T1000 (cell line): ENCODE results near the gene LRRC43.
"Not testable (repeated sequence)": the region's sequence is repeated elsewhere in the genome, so short reads cannot be mapped to it uniquely, and the experiment has no call there.

ENCODE experiments used
- DNase-seq: peaks from one replicate; lab custom pipeline; 2025; ENCODE audit warnings: mixed read lengths; lab: John Stamatoyannopoulos, UW

Gene LRRC43

DNA sequence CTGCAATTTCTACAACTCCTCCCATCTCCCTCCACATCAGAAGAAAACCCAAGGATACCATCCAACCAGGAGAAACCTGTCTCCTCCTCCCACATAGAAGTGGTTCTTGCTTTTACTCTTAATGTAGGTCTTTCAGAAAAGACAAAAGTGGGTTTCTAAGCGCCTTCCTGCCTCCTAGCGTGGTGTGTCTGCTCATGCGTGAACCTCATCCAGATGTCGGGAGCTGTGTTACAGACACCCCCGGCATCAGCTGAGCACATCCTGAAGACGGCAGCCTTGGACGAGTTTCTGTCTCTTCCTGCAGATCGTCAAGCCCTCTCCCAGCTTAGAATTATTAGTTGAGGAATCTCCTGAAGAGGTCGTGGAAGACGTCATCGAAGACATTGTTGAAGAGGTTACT is 9.5 kb downstream of the LRRC43 start:
- no peak for DNase-seq

DNA sequence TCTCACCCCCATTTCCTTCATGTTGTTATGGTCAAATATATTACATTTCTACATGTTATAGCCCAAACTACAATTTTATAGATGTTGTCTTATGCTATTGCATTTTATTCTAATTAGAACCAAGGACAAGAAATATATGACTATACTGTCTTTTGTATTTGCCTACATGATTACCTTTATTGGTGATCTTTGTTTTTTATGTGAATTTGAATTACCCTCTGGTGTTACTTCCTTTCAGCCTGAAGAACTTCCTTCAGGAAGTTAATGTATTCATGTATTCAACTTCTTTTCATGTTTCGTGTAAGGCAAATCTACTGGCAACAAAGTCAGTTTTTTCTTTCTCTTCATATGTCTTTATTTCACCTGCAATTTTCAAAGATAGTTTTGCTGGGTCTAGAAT is 11.9 kb downstream of the LRRC43 start:
- DNase-seq: no peak

DNA sequence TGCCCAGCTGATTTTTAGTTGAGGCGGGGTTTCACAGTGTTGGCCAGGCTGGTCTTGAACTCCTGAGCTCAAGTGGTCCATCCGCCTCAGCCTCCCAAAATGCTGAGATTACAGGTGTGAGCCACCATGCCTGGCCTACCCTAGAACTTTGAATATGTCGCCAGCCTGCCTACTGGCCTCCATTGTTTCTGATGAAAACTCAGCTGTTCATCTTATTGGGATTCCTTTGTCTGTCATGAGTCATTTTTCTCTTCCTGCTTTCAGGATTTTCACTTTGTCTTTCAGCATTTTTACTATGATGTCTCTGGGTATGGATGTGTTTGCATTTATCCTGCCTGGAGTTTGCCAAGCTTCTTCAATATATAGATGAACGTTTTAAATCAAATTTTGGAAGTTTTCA is 12.5 kb downstream of the LRRC43 start:
- no peak for DNase-seq

DNA sequence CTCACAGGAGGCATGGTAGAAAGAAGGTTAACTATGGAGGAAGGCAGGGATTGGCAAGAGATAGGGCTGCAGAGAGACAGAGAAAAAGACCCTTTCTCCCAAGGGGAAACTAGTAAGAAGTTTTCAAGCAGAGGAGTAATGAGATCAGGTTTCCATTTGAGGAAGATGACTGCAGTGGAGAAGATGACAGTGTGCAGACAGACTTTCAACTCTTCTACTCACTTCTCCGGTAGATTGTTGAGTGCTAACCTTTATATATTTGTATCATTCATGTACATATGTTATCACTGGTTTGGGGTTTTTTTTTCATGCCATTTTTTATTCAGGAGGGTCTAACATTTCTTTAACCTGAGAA is 14.7 kb downstream of the LRRC43 start:
- no peak for DNase-seq

DNA sequence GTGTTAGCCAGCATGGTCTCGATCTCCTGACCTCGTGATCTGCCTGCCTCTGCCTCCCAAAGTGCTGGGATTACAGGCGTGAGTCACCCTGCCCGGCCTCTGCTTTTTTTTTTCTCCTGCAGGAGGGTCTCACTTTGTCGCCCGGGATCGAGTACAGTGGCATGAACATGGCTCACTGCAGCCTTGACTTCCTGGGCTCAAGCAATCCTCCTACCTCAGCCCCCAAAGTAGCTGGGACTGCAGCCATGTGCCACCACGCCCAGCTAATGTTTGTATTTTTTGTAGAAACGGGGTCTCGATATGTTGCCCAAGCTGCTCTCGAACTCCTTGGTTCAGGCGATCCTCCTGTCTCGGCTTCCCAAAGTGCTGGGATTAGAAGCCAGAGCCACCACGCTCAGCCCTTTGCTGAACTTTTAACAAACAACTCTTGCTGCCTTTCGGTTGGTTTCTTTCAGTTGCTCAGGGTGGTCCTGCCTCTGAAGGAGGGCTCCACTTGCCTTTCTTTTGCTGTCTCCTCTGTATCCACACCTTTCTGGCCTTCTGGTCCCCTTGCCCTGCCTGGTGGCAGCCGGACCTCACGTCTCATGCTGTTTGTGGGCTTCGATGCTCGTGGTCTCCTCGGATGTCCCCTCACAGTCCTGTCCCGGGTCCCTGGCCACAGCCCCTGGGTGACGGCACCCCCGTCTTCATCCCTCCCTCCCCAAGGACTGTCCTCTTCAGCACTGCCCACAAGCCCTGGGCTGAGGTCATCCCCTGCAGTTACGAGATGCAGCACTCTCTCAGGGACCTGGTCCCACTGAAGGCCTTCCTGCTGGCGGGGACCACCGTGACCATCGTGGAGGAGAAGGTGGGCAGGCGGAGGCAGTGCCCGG is 16.8 kb downstream of the LRRC43 start:
- DNase-seq: no peak

DNA sequence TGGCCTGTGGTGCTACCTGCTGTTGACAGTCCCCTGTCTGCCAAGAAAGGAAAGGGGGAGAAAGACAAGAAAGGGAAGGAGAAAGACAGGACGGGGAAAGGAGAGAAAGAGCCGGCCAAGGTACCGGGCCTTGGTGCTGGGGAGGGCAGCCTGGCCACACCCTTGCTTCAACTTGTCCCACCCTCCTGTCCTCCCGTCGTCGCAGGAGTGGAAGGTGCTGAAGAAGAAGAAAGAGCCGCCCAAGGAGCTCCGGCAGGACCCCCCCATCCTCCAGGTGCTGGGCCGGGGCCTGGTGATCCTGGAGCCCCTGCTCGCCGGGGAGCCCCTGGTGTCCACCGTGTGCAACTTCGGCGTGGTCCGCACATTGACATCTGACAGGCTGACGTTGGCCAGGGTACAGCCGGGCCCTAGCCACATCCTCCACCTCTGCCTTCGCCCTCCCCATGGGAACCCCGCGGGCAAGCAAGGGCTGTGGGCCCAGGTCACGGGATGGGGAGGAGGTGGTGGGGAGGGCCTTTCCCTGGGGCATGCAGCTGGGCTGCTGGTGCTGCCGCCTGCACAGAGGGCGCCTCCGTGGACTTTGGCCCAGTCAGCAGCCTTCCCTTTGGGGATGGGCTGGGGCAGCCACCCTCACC is 17.7 kb downstream of the LRRC43 start:
- DNase-seq: no peak

DNA sequence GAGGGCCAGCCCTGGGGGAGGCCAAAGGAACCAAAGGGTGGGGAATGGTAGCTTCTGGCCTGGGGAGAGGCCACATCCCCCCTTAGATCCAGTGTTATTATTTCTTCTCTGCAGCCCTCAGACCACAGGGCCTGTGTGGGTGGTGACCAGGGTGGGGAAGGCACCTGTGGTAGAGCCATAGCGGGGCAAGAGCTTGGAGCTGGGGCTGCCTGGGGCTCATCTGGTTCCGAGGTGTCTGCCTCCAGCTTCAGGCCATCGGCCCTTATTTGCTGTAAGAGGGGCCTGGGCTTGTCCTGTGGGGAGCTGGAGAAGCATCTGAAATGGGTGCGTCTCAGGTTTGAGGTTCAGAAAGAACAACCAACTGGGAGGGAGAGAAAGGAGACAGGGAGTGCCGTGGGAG is 18.5 kb downstream of the LRRC43 start:
- DNase-seq: no peak

DNA sequence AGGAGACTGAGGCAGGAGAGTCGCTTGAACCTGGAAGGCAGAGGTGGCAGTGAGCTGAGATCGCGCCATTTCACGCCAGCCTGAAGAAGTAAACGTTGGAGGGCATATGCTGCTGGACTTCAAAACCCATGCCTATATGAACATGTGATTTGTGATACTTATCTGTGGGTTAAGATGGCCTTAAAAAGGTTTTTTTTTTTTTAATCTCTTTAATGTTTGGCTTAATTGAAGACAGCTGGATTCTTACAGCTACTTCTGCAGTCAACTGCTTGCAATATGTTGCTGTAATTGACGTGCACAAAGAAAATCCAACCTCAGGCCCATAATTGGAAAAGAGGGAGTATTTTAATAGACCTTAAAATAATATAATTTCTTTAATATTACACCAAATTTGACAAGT is 19.1 kb downstream of the LRRC43 start:
- DNase-seq: no peak

DNA sequence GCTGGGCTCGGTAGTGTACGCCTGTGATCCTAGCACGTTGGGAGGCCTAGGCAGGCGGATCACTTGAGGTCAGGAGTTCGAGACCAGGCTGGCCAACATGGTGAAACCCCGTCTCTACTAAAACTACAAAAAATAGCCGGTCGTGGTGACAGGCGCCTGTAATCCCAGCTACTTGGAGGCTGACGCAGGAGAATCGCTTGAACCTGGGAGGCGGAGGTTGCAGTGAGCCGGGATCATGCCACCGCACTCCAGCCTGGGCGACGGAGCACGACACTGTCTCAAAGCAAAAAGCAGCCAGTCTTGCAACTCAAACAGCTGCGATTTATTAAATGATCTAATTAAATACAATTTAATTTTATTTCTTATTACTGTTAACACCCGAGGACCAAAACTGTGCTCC is 19.9 kb downstream of the LRRC43 start:
- DNase-seq: not testable (repeated sequence)

DNA sequence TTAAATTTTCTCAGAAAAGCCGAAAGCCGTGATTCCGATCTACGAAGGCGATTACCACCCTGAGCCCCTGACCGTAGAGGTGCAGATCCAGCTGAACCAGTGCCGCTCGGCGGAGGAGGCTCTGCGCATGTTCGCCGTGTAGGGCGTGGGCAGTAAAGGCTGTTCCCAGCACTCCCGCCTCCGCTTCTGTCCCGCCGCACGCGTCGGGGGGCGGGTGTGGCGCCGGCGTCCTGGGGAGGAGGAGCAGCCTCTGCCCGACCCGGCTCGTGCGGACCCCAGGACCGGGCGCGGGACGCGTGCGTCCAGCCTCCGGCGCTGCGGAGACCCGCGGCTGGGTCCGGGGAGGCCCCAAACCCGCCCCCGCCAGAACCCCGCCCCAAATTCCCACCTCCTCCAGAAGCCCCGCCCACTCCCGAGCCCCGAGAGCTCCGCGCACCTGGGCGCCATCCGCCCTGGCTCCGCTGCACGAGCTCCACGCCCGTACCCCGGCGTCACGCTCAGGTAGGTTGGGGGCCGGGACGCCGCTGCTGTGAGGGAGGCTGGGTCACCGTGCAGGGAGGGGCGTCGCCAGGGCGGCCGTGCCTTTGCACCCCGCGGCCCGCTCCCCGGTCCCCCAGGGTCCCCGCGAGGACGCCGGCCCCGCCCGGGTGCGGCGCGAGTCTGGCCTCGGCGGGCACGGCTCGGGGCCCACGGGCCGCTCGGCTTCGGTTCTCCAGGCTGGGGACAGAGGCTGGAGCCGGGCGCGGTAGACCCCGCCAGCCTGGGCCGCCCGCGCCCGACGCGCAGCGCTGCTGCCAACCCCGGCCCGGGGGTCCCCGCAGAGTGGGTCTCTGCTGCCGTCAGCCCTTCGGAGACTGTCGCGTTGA is 20.6 kb downstream of the LRRC43 start, which contains the start of gene B3GNT4:
B3GNT4 (plus strand) TSS at position 409 of the 866 bp plus-strand sequence. CDS start 910 bp downstream, outside the sequence.
- peak; percentile 92 for DNase-seq

DNA sequence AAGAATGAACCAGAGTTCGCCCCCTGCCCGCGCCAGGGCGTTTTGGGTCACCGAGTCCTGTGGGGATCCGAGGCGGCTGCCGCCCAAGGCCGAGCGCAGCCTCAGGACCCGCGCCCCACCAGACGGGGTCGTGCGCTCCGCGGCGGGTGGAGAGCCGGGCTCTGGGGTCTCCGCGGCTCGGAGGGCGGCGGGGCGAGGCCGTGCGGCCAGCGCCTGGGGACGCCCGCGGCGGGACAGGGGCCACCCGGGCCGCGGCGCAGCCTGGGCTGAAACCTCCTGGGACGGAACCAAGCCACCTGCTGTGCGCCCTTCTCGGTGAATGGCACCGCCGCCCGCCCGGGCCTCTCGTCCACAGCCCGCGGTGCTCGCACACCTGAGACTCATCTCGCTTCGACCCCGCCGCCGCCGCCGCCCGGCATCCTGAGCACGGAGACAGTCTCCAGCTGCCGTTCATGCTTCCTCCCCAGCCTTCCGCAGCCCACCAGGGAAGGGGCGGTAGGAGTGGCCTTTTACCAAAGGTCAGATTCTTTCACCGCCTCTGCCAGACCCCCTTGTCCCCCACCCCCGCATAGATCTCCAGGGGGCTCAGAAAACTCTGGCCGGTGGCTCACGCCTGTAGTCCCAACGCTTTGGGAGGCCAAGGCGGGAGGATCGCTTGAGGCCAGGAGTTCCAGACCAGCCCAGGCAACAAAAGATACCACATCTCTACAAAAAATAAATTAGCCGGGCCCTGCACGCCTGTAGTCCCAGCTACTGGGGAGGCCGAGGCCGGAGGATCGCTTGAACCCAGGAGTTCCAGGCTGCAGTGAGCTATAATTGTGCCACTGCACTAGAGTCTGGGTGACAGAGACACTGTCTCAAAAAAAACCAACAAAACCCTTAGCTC is 21.5 kb downstream of the LRRC43 start:
- DNase-seq: no peak

DNA sequence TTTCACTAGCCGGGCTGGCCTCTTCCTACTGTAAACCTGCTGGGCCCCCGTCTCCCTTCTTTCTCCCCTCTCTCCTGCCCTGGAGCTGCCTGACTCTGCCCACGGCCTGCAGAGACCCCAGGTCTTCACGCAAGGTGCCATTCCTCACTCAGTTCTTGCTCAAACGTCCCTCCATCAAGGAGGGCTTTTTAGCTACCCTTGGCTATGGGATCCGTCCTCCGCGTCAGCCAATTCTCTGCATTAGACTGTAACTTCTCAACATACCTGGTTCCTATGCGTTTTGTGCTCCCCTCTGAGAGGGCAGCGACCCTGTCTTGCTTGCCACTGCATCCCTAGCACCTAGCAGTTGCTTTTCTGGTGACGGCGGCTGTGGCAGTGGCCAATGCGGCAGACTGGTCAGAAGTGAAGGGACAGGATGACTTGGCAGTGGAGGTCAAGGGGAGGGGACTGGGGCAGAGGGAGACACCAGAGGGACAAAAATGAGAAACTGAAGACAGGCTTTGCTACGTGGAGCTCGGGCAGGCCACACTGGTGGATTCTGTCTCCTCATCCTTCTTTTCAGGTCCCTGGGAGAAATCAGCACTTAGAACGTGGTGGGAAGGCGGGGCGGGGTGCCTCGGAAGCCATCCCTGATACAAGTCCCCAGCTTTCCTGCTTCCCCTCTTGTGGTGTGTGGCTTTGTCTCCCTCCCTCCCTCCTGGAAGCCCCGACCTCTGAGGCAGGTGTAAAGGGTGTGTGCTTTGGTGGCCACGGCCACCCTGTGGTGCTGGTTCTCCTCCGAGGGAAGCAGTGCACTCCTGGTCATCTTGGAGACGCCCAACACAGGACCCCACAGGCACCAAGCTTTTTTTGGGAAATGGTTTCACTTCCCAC is 22.4 kb downstream of the LRRC43 start:
- no peak for DNase-seq

DNA sequence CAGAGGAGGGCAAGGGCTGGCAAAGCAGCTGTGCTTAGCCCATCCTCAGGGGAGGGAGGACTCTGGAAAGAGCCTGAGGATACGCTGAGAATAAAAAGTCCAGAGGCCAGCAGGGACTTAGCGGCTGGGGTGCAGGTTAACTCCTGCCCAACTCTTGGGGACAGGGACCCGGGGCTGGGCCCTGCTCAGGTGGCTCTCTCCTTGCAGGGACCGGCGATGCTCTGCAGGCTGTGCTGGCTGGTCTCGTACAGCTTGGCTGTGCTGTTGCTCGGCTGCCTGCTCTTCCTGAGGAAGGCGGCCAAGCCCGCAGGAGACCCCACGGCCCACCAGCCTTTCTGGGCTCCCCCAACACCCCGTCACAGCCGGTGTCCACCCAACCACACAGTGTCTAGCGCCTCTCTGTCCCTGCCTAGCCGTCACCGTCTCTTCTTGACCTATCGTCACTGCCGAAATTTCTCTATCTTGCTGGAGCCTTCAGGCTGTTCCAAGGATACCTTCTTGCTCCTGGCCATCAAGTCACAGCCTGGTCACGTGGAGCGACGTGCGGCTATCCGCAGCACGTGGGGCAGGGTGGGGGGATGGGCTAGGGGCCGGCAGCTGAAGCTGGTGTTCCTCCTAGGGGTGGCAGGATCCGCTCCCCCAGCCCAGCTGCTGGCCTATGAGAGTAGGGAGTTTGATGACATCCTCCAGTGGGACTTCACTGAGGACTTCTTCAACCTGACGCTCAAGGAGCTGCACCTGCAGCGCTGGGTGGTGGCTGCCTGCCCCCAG is 23.4 kb downstream of the LRRC43 start:
- no peak for DNase-seq

DNA sequence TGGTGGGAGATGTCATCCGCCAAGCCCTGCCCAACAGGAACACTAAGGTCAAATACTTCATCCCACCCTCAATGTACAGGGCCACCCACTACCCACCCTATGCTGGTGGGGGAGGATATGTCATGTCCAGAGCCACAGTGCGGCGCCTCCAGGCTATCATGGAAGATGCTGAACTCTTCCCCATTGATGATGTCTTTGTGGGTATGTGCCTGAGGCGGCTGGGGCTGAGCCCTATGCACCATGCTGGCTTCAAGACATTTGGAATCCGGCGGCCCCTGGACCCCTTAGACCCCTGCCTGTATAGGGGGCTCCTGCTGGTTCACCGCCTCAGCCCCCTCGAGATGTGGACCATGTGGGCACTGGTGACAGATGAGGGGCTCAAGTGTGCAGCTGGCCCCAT is 24.1 kb downstream of the LRRC43 start:
- no peak for DNase-seq

DNA sequence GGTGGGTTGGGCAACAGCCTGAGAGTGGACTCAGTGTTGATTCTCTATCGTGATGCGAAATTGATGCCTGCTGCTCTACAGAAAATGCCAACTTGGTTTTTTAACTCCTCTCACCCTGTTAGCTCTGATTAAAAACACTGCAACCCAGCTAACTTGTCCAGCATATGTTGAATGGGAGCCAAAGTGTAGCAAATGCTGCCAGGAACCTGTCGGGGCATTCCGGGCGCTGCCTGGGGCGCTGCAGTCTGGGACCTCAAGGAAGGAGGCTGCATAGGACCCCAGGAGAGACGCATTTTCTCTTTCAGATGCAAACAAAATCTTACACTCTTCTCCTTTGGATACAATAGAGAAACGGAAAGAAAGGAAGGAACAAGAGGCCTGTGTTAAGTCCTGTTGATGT is 24.5 kb downstream of the LRRC43 start:
- DNase-seq: no peak

DNA sequence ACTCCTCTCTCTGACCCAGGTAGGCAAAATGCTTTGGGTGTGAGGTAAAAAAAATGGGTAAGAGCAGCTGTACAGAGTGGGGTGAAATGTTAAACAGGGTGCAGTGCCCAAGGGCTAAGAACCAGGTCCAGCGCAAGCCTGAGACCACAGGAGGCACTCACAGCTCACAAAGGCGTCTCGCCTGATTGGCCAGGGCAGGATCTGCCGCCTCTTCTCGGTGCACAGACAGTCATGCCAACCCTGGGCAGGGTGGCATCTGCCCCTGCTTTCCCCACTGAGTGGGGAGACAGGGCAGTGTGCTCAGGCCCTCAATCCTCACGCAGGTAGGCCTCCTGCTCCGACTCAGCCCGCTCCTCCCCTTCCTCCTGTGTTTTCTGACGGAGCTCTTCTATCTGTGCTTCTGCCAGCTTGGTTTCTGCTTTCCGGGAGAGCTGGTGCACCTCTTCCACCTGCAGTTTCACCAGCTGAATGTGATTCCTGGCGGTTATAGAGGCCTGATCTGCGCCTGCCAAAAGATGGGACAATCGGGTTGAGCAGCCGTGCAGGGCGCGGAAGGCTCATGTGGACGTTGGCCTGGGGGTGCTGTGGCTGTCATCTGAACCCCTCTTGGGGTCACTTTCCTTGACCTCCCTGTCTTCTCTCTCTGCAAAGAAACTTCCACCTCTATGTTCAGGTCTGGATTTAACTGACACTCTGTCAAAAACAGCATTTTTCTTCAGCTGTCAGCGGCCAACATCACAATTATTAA is 25.3 kb downstream of the LRRC43 start:
- no peak for DNase-seq

DNA sequence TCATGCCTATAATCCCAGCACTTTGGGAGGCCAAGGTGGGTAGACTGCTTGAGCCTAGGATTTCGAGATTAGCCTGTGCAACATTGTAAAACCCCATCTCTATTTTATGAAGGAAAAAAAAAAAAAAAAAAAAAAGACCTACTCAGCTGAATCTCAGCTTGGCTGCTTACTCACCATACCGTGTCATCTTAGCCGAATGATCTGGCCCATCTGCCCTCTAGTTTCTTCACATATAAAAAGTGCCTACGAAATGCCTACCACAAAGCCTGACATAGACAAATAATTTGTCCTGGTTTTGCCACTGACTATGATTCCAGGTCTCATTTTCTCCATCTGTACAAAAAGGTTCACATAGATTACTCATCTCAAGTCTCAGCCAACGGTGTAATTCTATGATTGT is 32.8 kb downstream of the LRRC43 start:
- no peak for DNase-seq

DNA sequence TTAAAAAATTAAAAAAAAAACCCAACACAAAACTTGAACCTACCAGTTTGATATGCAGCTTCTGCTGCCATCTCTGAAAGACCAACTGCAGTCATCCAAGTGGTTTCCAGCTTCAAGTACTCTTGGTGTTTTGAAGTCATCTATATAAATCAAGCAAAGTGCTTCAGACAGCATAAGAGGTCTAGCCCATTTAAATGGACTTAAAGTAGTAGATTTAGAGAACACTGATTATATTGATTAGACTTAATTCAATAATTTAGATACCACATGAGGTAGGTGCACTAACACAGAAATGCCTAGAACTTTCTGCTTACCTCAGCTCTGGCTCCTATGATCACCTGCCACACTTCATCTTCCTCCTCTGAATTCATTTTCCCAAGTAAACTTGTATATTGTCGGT is 33.5 kb downstream of the LRRC43 start:
- DNase-seq: no peak
